Stimulated activated CD4-positive, alpha-beta T cell treated with anti-CD3 and anti-CD28 coated beads, Interleukin-1b, Interleukin-23, amount 100 ng/mL, for 24 hours (primary cell): ENCODE data around the gene CNTF.
"Not testable (repeated sequence)": the region's sequence is repeated elsewhere in the genome, so short reads cannot be mapped to it uniquely, and the experiment has no call there.

Source experiments
- DNase-seq, 4 experiments: peaks; one replicate each; pipeline ENCODE4 v3.0.0-alpha.2; 2020; ENCODE audit warnings: low read depth in 4 of 4, low spot score in 1 of 4

Gene CNTF

GRCh38 chr11:58622344-58622743 lies at the start of gene CNTF:
Gene CNTF (plus strand): TSS chr11:58622665. CDS start chr11:58622753, 88 bp downstream.
- DNase-seq = no peak

GRCh38 chr11:58572906-58573305 lies 49.6 kb upstream of the CNTF start:
- not testable (repeated sequence) for DNase-seq

GRCh38 chr11:58573451-58574104 lies 48.9 kb upstream of the CNTF start:
- DNase-seq = peak in 3 of 4 experiments; percentile 39 to 76 (median 53)

- no peak for DNase-seq
Observed at GRCh38 chr11:58574881-58575280, 47.6 kb upstream of the CNTF start.

GRCh38 chr11:58575377-58576020 lies 47.0 kb upstream of the CNTF start, which contains the start of gene LPXN:
Gene LPXN (minus strand): TSS chr11:58575856. CDS start chr11:58575772, 84 bp downstream.
- no peak for DNase-seq

- no peak for DNase-seq
Observed at GRCh38 chr11:58576887-58577471, 45.5 kb upstream of the CNTF start.

GRCh38 chr11:58577555-58578135 lies 44.8 kb upstream of the CNTF start:
- peak; percentile 55 to 61 (median 59) for DNase-seq

- peak; percentile 83 to 87 (median 86) for DNase-seq
Observed at GRCh38 chr11:58578136-58578634, 44.3 kb upstream of the CNTF start.

GRCh38 chr11:58578635-58579191 lies 43.8 kb upstream of the CNTF start, which contains the start of gene ZFP91:
Gene ZFP91 (plus strand): TSS chr11:58579063. CDS start chr11:58579282, 219 bp downstream.
- DNase-seq = peak; percentile 92 to 95 (median 94)

GRCh38 chr11:58579192-58580129 lies 43.0 kb upstream of the CNTF start:
- peak; percentile 82 to 89 (median 84) for DNase-seq

- no peak for DNase-seq
Observed at GRCh38 chr11:58580311-58580710, 42.2 kb upstream of the CNTF start.

- no peak for DNase-seq
Observed at GRCh38 chr11:58582437-58582836, 40.0 kb upstream of the CNTF start.

- DNase-seq = no peak
Observed at GRCh38 chr11:58586998-58587397, 35.5 kb upstream of the CNTF start.

GRCh38 chr11:58591659-58592058 lies 30.8 kb upstream of the CNTF start:
- no peak for DNase-seq

GRCh38 chr11:58592760-58593472 lies 29.5 kb upstream of the CNTF start:
- peak in 2 of 4 experiments; percentile 40 to 43 for DNase-seq

- DNase-seq = no peak
Observed at GRCh38 chr11:58594826-58595225, 27.6 kb upstream of the CNTF start.

- DNase-seq = no peak
Observed at GRCh38 chr11:58596621-58597020, 25.8 kb upstream of the CNTF start.

GRCh38 chr11:58597486-58598144 lies 24.9 kb upstream of the CNTF start:
- DNase-seq = no peak

GRCh38 chr11:58600510-58600909 lies 22.0 kb upstream of the CNTF start:
- DNase-seq = no peak
